Measurements from ENCODE around the gene ZCCHC13. TPM values are rescaled to one million over a fixed set of nuclear protein-coding genes. Genes with fewer than 3 reads are reported as not detected.

ZCCHC13 gene
- total and polyA plus RNA-seq, 12 donors: not detected

- intact Hi-C loops (cut with DNase I): no loop called here
- Histone ChIP-seq H3K4me3 (no peak overlapping the region), H3K4me1 (replicated peaks in 1 of 2) (no peaks in the 10 kb centered on the region), H3K9me3 (replicated peaks in 1 of 3) (no peaks in the 10 kb centered on the region), H3K27me3 (peaks cover 5% of the 10 kb centered on the region), H3K27ac (no peak overlapping the region), H3K36me3 (replicated peaks in 1 of 2) (no peaks in the 10 kb centered on the region)
- TF ChIP-seq, protein P1, sequence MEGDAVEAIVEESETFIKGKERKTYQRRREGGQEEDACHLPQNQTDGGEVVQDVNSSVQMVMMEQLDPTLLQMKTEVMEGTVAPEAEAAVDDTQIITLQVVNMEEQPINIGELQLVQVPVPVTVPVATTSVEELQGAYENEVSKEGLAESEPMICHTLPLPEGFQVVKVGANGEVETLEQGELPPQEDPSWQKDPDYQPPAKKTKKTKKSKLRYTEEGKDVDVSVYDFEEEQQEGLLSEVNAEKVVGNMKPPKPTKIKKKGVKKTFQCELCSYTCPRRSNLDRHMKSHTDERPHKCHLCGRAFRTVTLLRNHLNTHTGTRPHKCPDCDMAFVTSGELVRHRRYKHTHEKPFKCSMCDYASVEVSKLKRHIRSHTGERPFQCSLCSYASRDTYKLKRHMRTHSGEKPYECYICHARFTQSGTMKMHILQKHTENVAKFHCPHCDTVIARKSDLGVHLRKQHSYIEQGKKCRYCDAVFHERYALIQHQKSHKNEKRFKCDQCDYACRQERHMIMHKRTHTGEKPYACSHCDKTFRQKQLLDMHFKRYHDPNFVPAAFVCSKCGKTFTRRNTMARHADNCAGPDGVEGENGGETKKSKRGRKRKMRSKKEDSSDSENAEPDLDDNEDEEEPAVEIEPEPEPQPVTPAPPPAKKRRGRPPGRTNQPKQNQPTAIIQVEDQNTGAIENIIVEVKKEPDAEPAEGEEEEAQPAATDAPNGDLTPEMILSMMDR (IDR thresholded peaks at IDR 0.05): no peak
- no peak for TF ChIP-seq POLR2A (IDR thresholded peaks at IDR 0.05)
- no peak for DNase-seq
- 85 to 91% (median 89%) methylated on average over 16 to 27 of the region's 27 CpGs for WGBS, 4 donors
These were observed 17.2 kb downstream of the ZCCHC13 start for GRCh38 chrX:74321191-74321590.

GRCh38 chrX:74324131-74324530 lies 20.2 kb downstream of the ZCCHC13 start:
- WGBS, 4 donors: 61 to 76% (median 63%) methylated on average over 5 of the region's 5 CpGs
- no peak for DNase-seq
- TF ChIP-seq, protein P1 (IDR thresholded peaks at IDR 0.05): no peak
- no peak for TF ChIP-seq POLR2A (IDR thresholded peaks at IDR 0.05)
- H3K36me3 ChIP-seq (replicated peaks in 1 of 2): no peaks in the 10 kb centered on the region
- intact Hi-C loops (cut with DNase I): no loop called here
- H3K4me1 ChIP-seq (replicated peaks in 1 of 2): no peaks in the 10 kb centered on the region
- no peak overlapping the region for H3K4me3 ChIP-seq
- H3K9me3 ChIP-seq (replicated peaks in 1 of 3): no peaks in the 10 kb centered on the region
- H3K27me3 ChIP-seq: peaks cover 3% of the 10 kb centered on the region
- H3K27ac ChIP-seq: no peak overlapping the region

DNA sequence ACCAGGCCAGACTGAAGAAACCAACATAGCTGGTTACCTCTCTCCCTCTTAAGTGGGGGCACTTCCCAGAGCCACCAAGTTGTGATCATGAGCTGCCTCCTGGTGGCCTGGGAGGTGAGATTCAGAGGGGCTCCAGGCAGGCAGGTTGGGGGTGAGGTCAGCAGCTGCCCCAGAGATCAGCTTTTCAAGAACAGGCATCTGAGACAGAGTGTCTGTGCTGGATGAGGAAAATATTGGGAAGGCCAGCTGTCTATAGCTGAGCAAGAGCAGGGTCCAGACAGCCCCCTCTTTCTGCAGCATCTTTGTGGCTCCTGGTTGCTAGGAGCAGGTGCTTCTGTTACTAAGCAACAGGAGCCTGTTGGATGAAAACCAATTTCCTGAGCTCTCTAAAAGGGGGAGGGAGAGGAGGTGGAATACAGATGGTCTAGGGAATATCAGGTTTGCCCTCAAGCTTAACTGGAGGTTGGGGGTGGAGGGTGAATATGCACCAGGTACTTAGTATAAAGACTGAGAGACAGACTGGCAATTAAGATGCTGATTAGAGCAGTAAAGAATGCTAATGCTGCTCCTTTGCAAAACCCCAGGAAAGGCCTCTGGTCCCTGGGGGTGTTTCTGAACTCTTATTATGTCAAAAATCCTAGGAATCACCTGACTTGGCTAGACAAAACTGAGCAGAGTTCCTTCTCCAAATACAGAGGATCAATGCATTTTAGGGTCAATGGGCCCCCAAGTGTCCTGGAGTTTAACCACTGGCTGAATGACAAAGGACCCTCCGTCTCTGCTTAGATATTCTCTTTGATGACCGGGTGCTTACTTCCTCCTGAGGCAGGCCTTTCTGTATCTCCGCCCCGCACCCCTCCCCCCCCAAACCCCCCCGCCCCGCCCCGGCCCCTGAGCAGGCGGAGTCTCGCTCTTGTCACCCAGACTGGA lies 21.4 kb downstream of the ZCCHC13 start:
- WGBS, 4 donors: 28 to 40% (median 38%) methylated on average over 4 to 9 of the region's 9 CpGs; no CpG with 5 or more reads in 1 of the 4 donors

GRCh38 chrX:74338852-74339251 lies 34.9 kb downstream of the ZCCHC13 start:
- no peaks in the 10 kb centered on the region for H3K9me3 ChIP-seq (replicated peaks in 1 of 3)
- intact Hi-C loops (cut with DNase I): no loop called here
- no peaks in the 10 kb centered on the region for H3K4me1 ChIP-seq (replicated peaks in 1 of 2)
- peaks cover 6% of the 10 kb centered on the region for H3K27me3 ChIP-seq
- TF ChIP-seq POLR2A (IDR thresholded peaks at IDR 0.05): no peak
- TF ChIP-seq, protein P1 (IDR thresholded peaks at IDR 0.05): no peak
- no peak overlapping the region for H3K4me3 ChIP-seq
- no peaks in the 10 kb centered on the region for H3K36me3 ChIP-seq (replicated peaks in 1 of 2)
- DNase-seq: no peak
- H3K27ac ChIP-seq: no peak overlapping the region

More for the DNA sequence above, 21.4 kb downstream of the ZCCHC13 start:
- H3K27me3 ChIP-seq: no peaks in the 10 kb centered on the region
- no peak for DNase-seq
- no peaks in the 10 kb centered on the region for H3K36me3 ChIP-seq (replicated peaks in 1 of 2)
- no peak for TF ChIP-seq POLR2A (IDR thresholded peaks at IDR 0.05)
- TF ChIP-seq, protein P1 (IDR thresholded peaks at IDR 0.05): no peak
- no peak overlapping the region for H3K27ac ChIP-seq
- intact Hi-C loops (cut with DNase I): no loop called here
- no peaks in the 10 kb centered on the region for H3K4me1 ChIP-seq (replicated peaks in 1 of 2)
- no peaks in the 10 kb centered on the region for H3K9me3 ChIP-seq (replicated peaks in 1 of 3)
- H3K4me3 ChIP-seq: no peak overlapping the region

All from adrenal gland (tissue), 12 donors.